HG02759 (cell line): ENCODE results near the gene ENPEP.
A peak's percentile ranks its signal among the peaks of the same experiment; 100 is the strongest.
"Not testable (repeated sequence)": the region's sequence is repeated elsewhere in the genome, so short reads cannot be mapped to it uniquely, and the experiment has no call there.

ENCODE experiments used
- ATAC-seq: cut with Tn5 transposase; IDR thresholded peaks from one replicate; pipeline ENCODE4 v1.9.1; 2021; ENCODE audit warnings: mild to moderate bottlenecking, moderate library complexity; ENCODE audit not compliant: unreplicated experiment

Gene ENPEP

GRCh38 chr4:110515676-110516075, 39.7 kb downstream of the ENPEP start:
- no peak for ATAC-seq

GRCh38 chr4:110516106-110516922, 40.4 kb downstream of the ENPEP start:
- peak; percentile 95 for ATAC-seq

DNA sequence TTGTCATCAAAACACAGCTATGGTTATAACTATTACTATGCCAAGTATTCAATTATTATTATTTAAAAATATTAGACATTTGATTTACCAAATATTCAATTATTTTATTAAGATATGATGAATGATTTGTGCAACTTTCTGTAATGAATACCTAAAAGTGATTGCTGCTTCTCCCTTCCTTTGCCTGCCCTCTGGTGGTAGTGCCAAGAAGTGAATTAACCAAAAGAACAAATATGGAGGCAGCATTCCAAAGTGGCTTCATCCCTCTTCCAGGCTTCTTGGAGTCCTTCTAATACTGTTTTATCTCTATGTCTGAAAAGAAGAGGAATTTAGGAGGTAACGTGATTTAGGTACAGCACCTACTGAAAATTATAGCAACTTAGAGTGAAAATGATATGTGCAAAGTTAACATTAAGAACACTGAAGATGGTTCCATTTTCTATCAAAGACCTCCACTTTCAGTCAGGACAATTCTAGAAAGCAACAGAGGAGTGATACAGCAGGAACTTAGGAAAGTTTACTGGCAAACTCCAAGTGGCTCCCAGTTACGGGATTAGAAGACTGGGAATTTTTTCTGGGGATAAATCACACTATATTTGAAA, 43.0 kb downstream of the ENPEP start:
- no peak for ATAC-seq

GRCh38 chr4:110520886-110521285, 44.9 kb downstream of the ENPEP start:
- no peak for ATAC-seq

- no peak for ATAC-seq
These were observed 50.6 kb downstream of the ENPEP start for GRCh38 chr4:110526589-110526988.

DNA sequence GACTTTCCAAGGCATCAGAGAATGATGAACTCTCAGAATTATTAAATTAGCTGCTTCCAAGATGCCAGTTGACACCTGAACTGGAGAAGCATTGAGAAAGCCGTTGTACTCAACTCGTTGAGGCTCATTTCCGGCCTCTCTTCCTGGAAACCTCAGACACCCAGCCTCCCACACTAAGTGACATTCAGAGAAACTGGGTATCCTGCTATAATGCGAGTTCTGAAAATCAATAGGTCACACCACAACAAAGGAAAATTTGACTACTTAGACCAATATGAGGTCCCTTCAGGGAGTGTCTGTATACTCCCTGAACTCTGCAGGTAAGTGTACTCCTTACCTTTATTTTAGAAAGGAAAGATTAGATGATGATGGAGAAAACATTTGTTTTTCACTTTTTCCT, 51.2 kb downstream of the ENPEP start:
- no peak for ATAC-seq

DNA sequence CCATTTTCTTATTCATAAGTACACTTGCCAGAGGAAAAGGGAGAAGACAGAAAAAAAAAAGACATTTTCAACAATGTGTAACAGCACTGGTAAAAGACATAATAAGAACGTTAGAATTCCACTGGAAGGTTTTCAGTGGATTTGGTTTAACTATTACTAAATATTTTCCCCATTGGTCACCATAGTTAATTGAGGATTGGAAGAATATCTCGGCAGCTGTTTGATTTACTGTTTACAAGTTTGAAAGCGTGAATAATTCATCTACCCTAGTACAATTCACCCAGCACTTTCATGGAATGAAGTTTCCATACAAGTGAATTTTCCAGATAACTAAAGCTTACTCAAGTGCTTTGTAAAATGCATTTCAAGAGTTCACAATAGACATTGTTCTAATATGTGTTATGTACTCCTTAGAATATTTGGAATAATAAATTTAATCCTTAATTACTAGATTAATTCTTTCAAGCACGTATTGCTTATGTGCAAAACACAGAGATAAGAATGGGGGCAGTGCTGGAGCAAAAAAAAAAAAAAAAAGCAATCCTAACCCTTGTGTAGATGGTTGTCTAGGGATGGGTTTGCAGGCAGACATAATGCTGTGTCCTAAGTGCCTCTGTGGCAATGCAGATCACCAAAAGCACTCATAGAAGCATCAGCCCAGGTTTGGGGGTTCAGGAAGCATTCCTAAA, 57.1 kb downstream of the ENPEP start:
- ATAC-seq = no peak

GRCh38 chr4:110533590-110533910, 57.6 kb downstream of the ENPEP start:
- ATAC-seq = no peak

DNA sequence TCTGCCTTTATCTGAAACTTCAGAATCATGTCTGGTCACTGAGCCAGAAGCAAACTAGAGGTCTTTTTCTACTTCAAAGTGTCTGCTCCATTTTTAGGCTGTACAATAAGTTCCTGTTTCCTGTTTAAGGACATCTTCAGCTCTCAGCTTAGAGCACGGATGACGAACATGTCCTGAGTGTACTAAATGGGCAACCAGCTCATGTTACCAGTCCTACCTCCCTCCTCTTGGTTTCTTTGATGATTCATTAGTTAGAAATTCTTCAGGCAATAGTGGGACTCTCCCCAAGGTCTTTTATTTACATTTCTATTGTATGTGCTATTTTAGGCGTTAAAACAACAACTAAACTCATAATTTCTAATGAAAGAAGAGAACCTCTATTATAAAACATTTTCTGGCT, 58.0 kb downstream of the ENPEP start:
- no peak for ATAC-seq

DNA sequence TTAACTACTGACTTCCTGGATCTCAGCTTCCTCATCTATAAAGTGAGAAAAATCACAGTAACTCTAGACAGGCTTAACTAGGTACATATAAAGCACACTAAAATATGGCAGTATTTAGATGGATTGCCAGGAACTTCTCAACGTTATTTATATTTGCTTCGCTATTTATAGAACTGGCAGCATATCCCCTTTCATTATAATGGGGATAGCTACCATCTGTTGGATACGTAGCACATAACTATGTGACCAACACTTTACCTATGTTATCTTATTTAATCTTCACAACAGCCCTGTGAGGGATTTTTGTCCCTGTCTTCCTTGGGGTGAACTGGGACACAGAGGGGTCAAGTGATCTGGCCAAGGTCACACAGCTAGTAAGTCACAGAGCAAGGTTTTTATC, 64.6 kb downstream of the ENPEP start:
- ATAC-seq = no peak

GRCh38 chr4:110540982-110541451, 65.1 kb downstream of the ENPEP start:
- no peak for ATAC-seq

GRCh38 chr4:110543577-110543976, 67.6 kb downstream of the ENPEP start:
- no peak for ATAC-seq

GRCh38 chr4:110544594-110544993, 68.6 kb downstream of the ENPEP start:
- no peak for ATAC-seq

- no peak for ATAC-seq
These were observed 74.3 kb downstream of the ENPEP start for GRCh38 chr4:110550260-110550659.

DNA sequence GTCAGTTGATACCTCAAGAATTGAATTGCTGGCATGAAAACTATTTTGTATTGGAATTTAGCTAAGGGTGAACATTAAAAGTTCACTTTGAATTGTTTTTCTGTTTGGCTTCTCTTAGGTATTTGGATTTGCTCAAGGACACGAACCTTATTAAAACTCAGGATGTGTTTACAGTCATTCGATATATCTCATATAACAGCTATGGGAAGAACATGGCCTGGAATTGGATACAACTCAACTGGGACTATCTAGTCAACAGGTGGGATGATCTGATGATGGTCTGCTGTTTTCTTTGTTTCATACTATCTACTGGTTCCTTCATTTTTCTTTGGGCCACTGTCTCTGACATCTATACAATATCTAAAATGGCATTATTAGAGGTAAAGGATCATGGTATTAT, 77.2 kb downstream of the ENPEP start:
- ATAC-seq = no peak

DNA sequence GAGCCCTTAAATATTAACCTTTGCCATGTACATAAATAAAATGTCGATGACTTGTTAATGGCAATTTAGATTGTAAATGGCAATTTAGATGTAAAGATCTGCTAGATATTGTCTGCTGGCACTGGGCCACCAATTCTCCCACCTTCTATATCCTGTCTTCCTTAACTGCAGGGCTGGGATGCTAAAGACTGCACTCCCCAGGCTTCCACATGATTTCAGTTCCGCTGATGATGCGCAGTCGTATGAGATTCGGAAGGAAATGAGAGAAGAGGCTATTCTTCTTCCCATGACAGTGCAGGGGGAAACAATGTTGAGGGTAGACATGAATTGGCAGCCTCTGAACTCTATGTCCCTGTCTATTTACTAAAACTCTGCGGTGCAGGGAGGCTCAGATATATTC, 91.3 kb downstream of the ENPEP start:
- ATAC-seq = no peak

DNA sequence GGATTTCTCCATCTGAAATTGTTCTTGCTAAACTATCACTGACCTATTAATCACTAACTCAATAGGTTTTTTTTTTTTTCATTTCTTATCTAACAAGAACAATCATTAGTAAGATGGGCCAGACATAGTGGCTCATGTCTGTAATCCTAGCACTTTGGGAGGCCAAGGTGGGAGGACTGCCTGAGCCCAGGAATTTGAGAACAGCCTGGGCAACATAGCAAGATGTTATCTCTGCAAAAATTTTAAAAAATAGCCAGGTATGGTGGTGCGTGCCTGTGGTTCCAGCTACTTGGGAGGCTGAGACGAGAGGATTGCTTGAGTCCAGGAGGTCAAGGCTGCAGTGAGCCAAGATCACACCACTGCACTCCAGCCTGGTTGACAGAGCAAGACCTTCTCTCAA, 100.7 kb downstream of the ENPEP start:
- not testable (repeated sequence) for ATAC-seq

DNA sequence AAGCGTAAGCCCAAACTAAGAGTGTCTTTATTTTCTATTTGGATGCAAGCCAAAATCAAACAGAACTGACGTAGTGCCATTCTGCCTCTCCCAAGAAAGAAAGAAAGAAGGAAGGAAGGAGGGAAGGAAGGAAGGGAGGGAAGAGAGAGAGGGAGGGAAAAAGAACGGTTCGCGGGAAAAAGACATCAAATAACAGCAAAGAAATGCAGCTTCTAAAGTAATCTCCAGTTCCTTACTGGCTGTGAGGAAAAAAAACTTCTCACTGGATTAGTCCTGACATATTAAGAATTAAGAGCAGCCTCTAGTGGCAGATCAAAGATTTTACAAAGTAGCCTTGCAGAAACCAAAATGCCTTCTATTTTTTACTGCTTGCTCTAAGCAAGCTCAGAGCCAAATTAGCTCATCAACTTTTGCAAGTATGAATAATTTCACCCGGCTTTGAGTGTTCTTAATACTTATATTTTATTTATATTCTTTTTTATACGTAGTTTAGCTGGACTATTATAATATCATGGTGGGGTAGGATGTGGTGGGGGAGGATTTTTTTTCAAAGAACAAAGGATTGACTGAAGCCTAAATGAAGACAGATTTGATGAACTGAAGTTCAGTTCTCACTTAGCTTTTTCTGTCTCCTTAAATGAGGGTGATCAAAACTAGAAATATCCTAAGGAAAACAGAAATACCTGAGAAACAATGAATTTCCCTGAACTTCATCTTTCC, 110.3 kb downstream of the ENPEP start:
- no peak for ATAC-seq

GRCh38 chr4:110587666-110588285, 111.8 kb downstream of the ENPEP start:
- no peak for ATAC-seq

DNA sequence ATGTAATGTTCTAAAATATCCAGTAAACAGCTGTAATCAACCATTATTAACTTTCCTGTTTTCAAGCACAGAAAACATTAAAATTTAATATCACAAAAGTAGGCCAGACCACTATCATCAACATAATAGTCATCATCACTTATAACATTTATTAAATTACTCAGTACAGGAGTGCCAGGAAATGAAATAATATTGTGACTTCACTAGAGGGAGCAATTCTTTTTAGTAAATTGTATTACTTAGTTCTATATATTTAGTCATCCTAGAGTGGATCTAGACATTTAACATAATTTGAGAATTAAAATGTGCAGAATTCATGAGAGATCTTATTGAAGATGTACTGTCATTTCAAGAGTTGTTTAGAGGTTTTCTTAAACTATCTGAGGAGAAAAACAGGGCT, 113.3 kb downstream of the ENPEP start:
- ATAC-seq = no peak

DNA sequence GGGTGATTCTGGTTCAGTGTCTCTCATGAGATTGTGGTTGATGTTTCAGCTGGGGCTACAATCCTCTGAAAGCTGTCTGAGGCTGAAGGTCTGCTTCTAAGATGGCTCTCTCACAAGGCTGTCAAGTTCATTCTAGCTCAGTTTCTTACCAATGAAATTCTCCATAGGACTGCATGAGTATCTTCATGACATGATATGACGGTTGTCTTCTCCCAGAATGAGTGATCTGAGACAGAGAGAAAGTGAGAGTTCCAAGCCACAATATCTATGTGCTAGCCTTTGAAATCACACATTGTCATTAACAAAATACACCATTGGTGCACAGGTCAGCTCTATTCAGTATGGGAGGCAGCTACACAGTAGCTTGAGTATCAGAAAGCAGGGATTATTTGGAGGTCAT, 119.6 kb downstream of the ENPEP start:
- no peak for ATAC-seq
